DMS53 treated with DMSO at 0.1 percent for 48 hours (cell line): ENCODE measurements around the gene DLD.
A peak's percentile ranks its signal among the peaks of the same experiment; 100 is the strongest.
"Not testable (repeated sequence)": the region's sequence is repeated elsewhere in the genome, so short reads cannot be mapped to it uniquely, and the experiment has no call there.

ENCODE experiments used
- DNase-seq: peaks from one replicate; lab custom pipeline; 2025; ENCODE audit not compliant: unreplicated experiment; lab: John Stamatoyannopoulos, UW

Gene DLD

GRCh38 chr7:107943018-107943417 is 52.0 kb downstream of the DLD start:
- DNase-seq = no peak

DNA sequence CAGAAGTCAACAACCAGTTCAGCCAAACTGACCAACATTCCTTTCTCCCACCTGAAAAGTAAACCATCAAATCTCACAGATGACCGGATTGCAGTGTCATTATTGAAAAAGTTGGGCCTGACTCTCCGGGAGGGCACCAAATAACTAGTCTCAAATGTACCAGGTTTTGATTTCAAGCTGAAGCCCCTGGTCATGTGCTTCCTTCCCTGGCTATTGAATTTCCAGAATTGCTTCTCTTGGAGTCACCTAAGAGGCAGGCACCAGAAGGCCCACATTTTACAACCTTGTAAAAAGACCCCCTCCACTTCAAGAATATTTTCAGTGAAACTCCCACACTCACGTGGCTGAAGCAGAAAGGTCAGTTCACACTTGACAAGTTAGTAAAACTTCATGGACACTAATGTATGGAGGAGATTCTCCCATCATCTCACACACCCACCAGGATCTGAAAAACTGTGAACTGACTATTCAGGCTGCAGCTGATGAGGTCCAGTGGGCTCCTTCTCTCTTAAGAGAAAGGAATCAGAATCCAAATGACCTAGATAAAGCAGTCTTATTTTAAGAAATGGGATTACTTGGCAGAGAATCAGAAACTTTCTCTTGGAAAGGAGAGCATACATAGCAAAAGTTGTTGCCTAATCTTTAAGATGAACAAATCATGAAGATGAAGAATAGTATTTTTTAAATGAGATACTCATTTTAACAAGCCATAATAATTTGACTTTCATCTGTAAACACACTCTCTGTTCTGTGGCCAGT is 53.6 kb downstream of the DLD start:
- DNase-seq = no peak

DNA sequence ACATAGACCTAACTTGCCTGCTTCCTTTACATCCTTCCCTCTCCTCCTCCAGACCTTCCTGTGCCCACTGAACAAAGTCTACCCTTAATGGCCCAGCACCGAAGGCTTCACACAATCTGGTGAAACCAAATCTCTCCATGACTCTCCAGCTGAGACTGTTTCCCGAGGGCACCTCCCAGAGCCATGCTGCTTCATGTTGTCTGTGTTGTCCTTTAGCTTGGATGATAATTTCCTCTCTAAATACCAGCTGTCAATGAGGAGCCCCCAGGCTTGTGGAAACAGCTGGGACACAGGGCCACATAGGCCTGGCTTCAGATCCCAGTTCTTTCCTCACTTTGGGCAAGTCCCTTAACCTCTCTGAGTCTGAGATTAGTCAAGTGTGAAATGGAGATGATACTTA is 54.3 kb downstream of the DLD start:
- DNase-seq = no peak

DNA sequence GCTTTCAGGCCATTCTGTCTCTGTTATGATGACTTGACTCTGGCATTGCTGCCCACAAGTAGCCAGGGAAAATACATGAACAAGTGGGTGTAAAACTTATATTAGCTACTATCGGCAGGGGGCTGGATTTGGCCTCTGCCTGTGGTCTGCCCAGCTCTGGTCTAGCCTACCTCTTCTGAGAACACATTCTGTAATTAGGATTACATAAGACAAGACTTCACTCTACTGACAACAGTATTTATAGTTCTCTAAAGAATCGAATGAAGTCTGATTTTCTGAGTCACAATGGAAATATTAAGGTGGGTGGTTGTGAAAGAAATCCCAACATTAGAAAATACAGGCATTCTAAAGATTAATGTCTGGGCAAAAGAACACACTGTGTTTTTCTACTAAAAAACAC is 55.5 kb downstream of the DLD start:
- DNase-seq = no peak

DNA sequence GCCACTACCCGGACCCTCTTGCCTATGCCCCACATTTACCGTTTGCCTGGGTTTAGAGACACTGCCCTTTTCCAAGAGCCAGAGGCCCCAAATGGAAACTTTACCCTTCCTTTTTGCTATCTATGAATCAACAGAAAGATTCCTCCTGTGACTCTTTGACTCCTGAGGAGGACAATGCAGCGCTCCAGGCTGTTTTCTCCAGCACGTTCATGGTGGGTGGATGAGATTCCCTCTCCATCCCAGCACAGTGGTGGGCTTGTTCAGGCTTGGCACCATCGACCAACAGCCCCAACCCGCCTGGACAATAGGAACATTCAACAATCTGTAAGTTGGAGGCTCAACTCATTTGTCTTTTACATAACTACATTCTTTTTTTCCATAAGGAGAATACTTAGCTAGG is 55.9 kb downstream of the DLD start:
- no peak for DNase-seq

- DNase-seq = no peak
These were observed 57.9 kb downstream of the DLD start for GRCh38 chr7:107948645-107949442.

GRCh38 chr7:107949443-107949935 is 58.5 kb downstream of the DLD start:
- no peak for DNase-seq

GRCh38 chr7:107951172-107951787 is 60.3 kb downstream of the DLD start:
- DNase-seq = no peak

GRCh38 chr7:107951896-107952295 is 60.9 kb downstream of the DLD start:
- DNase-seq = no peak

- no peak for DNase-seq
These were observed 62.4 kb downstream of the DLD start for GRCh38 chr7:107953265-107953923.

DNA sequence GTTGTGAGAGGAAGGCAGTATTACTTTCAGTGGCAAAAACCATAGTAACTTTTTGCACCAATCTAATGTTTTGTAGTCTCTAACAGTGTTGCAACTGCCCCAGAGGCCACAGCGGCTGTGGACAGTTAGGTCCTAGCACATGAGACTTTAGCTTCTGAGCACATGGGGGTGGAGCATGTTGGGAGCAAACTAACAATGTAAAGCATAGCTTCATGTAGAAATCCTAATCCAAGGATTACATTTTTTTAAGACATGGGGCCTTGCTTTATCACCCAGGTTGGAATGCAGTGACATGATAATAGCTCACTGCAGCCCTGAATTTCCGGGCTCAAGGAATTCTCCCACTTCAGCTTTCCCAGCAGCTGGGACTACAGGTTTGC is 62.9 kb downstream of the DLD start:
- no peak for DNase-seq

DNA sequence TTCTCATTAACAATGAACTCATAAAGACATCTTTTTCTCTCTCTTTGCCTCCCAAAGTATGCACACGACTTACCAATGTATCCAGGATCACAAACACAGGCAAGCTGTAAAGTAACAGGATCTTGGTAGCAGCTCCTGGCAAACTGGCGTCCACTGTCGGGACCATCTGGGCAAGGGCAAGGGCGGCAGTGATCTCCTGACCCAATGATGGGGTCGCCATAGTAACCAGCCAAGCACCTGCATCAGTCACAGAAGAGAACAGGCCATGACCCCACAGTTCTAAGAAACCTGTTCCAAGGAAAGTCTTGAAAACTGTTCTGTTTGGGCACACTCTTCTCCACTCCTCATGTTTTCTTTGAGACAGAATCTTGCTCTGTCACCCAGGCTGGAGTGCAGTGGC is 64.4 kb downstream of the DLD start:
- DNase-seq = no peak

DNA sequence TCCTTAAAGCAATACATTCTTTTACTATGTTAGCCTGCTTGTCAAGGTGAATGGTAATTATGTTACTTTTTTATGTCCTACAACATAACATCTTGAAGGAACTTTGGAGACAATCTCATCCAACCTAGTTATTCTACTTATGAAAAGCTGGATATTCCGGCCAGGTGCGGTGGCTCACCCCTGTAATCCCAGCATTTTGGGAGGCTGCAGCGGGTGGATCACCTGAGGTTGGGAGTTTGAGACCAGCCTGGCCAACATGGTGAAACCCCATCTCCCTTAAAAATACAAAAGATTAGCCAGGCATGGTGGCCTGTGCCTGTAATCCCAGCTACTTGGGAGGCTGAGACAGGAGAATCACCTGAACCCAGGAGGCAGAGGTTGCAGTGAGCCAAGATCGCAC is 66.0 kb downstream of the DLD start:
- not testable (repeated sequence) for DNase-seq

GRCh38 chr7:107957436-107957835 is 66.5 kb downstream of the DLD start:
- DNase-seq = no peak

- DNase-seq = no peak
These were observed 68.0 kb downstream of the DLD start for GRCh38 chr7:107958764-107959526.

DNA sequence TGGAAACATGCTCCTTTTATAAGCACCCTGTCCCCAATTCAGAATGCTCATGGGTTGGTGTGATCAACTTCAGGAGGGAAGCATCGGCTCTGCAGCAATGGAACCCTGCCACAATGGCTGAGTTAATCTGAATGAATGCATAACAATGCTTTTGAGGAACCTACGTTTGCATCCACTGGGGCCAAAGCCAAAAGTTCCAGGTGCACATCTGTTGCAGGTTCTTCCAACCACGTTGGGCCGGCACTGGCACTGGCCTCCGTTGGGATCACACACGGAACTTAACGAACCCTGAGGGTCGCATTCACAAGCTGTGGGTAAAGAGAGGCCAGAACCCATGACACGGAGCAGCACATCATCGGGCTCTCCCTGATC is 68.5 kb downstream of the DLD start:
- DNase-seq = no peak

GRCh38 chr7:107960272-107960671 is 69.3 kb downstream of the DLD start:
- DNase-seq = no peak

DNA sequence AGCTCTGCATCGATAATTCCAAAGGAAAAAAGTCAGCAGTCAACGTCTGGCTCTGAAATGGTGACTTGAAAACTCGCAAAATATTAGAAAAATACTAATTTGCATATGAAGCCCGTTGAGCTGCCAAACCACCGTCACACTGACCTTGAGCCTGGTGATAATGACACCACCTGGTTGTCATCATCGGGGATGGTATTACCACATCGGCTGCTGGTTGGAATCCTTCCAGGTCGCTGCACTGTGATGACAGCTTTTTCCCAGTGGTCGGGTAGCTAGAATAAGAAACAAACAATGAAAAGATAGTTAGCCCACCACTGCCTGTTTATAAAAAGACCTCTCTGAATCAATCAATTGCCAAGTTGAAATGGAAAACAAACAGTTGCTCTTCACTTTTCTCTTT is 70.4 kb downstream of the DLD start:
- no peak for DNase-seq

DNA sequence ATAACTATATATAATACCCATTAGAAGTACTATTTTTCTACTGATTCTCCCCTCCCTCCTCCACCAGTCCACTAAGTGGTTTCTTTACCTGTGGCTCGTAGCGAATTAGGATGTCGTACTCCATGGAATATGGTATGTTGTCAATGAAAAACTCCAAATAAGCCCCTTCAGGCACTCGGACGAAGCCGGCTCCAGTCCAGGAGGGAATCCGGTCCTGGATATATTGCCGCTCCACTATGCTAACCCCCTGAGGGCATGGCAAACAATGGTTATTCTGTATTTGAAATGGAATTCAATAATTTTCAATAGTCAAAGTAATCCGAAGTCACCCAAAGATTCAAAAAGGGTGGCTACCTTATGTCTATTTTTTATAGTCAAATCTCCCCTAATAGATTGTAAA is 71.8 kb downstream of the DLD start:
- DNase-seq = no peak

DNA sequence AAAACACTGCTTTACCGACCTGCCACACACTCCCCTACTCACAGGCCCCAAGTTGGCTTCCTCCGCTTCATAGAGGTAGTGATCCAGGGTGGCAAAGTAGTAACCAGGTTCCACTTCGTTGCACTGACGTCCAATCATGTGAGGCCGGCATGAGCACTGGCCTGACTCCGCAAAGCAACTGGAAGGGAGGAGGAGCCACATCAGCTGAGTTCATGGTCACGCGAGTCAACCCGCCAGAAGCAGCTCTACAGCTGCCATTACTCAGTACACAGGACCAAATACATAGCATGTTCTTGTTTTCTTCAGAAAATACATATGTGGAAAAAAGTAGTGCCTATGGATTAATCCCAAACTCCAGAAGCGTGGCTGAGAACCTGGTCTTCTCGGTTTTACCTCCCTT is 73.5 kb downstream of the DLD start:
- DNase-seq = no peak

DNA sequence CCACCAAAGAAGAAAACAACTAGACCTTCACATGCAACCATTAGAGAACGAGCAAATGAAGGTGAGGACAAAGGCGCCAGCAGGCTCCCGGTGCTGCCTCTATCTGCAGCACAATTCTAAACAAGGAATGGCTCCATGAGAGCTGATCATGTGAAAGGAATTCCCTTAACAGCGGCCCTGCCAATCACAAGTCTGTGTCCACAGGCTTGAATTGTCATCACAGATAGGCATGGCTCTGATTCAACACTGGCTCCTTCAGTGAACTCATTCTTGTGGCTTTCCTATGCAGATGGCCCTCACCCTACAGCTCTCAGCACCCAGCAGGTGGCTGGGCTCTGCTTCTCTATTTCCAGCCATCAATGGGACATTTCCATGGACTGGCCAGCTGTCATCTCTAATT is 75.7 kb downstream of the DLD start:
- DNase-seq = peak; percentile 89
